Type B pancreatic cell (in vitro differentiated cells): ENCODE measurements around the gene TOB1. TPM values are rescaled to one million over a fixed set of nuclear protein-coding genes. Genes with fewer than 3 reads are reported as not detected.
A peak's percentile ranks its signal among the peaks of the same experiment; 100 is the strongest.

Source experiments
- DNase-seq: peaks from one replicate; pipeline ENCODE4 v3.0.0; 2021; ENCODE audit warnings: mixed read lengths; ENCODE audit not compliant: unreplicated experiment; ENCODE audit errors: extremely low spot score
- H3K27ac Mint-ChIP-seq: 2 replicates; pipeline ENCODE4 v1.8.0; 2021; ENCODE audit warnings: mild to moderate bottlenecking, mixed read lengths
- H3K27me3 Mint-ChIP-seq: 2 replicates; pipeline ENCODE4 v1.8.0; 2021; ENCODE audit warnings: mixed read lengths
- H3K36me3 Mint-ChIP-seq: 2 replicates; pipeline ENCODE4 v1.8.0; 2021; ENCODE audit warnings: mixed read lengths
- H3K4me1 Mint-ChIP-seq: one replicate; pipeline ENCODE4 v1.8.0; 2021; ENCODE audit warnings: mixed read lengths; ENCODE audit not compliant: unreplicated experiment
- H3K4me3 Mint-ChIP-seq: 2 replicates; pipeline ENCODE4 v1.8.0; 2021; ENCODE audit warnings: mild to moderate bottlenecking, mixed read lengths
- H3K9me3 Mint-ChIP-seq: 2 replicates; pipeline ENCODE4 v1.8.0; 2021; ENCODE audit warnings: mixed read lengths
- CTCF ChIP-seq: fragments of 200-600 bp; sonication (generic); conservative IDR thresholded peaks from 2 replicates; pipeline ENCODE4 v1.5.0; 2021; ENCODE audit warnings: antibody characterized with exemption, mild to moderate bottlenecking
- long read RNA-seq: library from polyadenylated mRNA; unstranded; transcript quantifications from one replicate; pipeline ENCODE4 v2.0.0, GENCODE V29; 2020
- total RNA-seq: library from RNA; stranded (reverse); gene quantifications from 2 replicates; pipeline ENCODE4 v1.2.1, GENCODE V29; 2021; ENCODE audit warnings: low replicate concordance

The TOB1 gene
- total RNA-seq: 54.9 and 113 TPM in 2 replicates
- long read RNA-seq, transcript TOB1-202 (2 exons, 2,229 nt): major isoform, 5 of 17 reads
- long read RNA-seq, partial matches to known transcripts: 0 of 17 reads
- long read RNA-seq, other reads (novel, unspliced or antisense): 12 of 17 reads

- Mint-ChIP-seq H3K36me3 (peaks cover 19% of the 10 kb centered on the region), H3K4me3 (peak within 1 kb of the TSS; percentile 99), H3K9me3 (no peaks in the 10 kb centered on the region), H3K4me1 (peaks cover 37% of the 10 kb centered on the region), H3K27me3 (peaks cover 3% of the 10 kb centered on the region), H3K27ac (peak within 1 kb of the TSS; percentile 99)
- peak; percentile 98 for DNase-seq
- TF ChIP-seq CTCF: no peak
These were observed at the start of gene TOB1 for GRCh38 chr17:50866261-50866949. Gene TOB1 (minus strand): TSS chr17:50866354. CDS start chr17:50864017, 2,337 bp downstream.

- Mint-ChIP-seq H3K4me1 (peaks cover 34% of the 10 kb centered on the region), H3K27me3 (no peaks in the 10 kb centered on the region), H3K27ac (peak overlapping the region; percentile 73), H3K9me3 (no peaks in the 10 kb centered on the region), H3K4me3 (no peak overlapping the region), H3K36me3 (no peaks in the 10 kb centered on the region)
- TF ChIP-seq CTCF: no peak
- no peak for DNase-seq
These were observed 48.4 kb upstream of the TOB1 start for GRCh38 chr17:50914505-50915063.

GRCh38 chr17:50913120-50913519, 47.0 kb upstream of the TOB1 start:
- no peak for DNase-seq
- Mint-ChIP-seq H3K27ac (peak overlapping the region; percentile 34), H3K27me3 (no peaks in the 10 kb centered on the region), H3K4me3 (no peak overlapping the region), H3K36me3 (peaks cover 3% of the 10 kb centered on the region), H3K9me3 (peaks cover 3% of the 10 kb centered on the region), H3K4me1 (peaks cover 33% of the 10 kb centered on the region)
- TF ChIP-seq CTCF: no peak

GRCh38 chr17:50911890-50912289, 45.7 kb upstream of the TOB1 start:
- Mint-ChIP-seq H3K27me3 (no peaks in the 10 kb centered on the region), H3K36me3 (peaks cover 3% of the 10 kb centered on the region), H3K4me1 (peaks cover 38% of the 10 kb centered on the region), H3K27ac (no peak overlapping the region), H3K9me3 (peaks cover 4% of the 10 kb centered on the region), H3K4me3 (no peak overlapping the region)
- peak; percentile 38 for TF ChIP-seq CTCF
- DNase-seq: no peak

- no peak overlapping the region for H3K4me3 Mint-ChIP-seq
- H3K36me3 Mint-ChIP-seq: peaks cover 3% of the 10 kb centered on the region
- no peaks in the 10 kb centered on the region for H3K27me3 Mint-ChIP-seq
- peaks cover 4% of the 10 kb centered on the region for H3K9me3 Mint-ChIP-seq
- DNase-seq: no peak
- H3K4me1 Mint-ChIP-seq: peaks cover 37% of the 10 kb centered on the region
- no peak for TF ChIP-seq CTCF
- no peak overlapping the region for H3K27ac Mint-ChIP-seq
These were observed 45.3 kb upstream of the TOB1 start for GRCh38 chr17:50911450-50911849.
